Measurements from ENCODE around the gene ANKRD36.
"Not testable (repeated sequence)": the region's sequence is repeated elsewhere in the genome, so short reads cannot be mapped to it uniquely, and the experiment has no call there.

The ANKRD36 gene

GRCh38 chr2:97094772-97095611 is 18.0 kb upstream of the ANKRD36 start, which contains the start of gene FAHD2B:
TSS of gene FAHD2B (minus strand) at chr2:97094882. CDS start at chr2:97091706, 3,176 bp downstream.
- H3K27ac Mint-ChIP-seq; H3K36me3 Mint-ChIP-seq (ENCODE audit: low read depth); H3K9me3 Mint-ChIP-seq; intact Hi-C loops (cut with micrococcal nuclease): not testable (repeated sequence)
- H3K4me3 Mint-ChIP-seq, result peak within 1 kb of the TSS; percentile 66
- H3K27me3 Mint-ChIP-seq, result peaks cover 18% of the 10 kb centered on the region
- H3K4me1 Mint-ChIP-seq (ENCODE audit: low read depth), result peaks cover 10% of the 10 kb centered on the region

GRCh38 chr2:97095661-97096060 is 17.3 kb upstream of the ANKRD36 start:
- Mint-ChIP-seq H3K4me1 (ENCODE audit: low read depth) (peaks cover 10% of the 10 kb centered on the region), H3K27me3 (peaks cover 22% of the 10 kb centered on the region), H3K27ac (no peak overlapping the region), H3K9me3 (no peaks in the 10 kb centered on the region), H3K36me3 (ENCODE audit: low read depth) (no peaks in the 10 kb centered on the region), H3K4me3 (no peak overlapping the region)
- intact Hi-C loops (cut with micrococcal nuclease), result no loop called here

GRCh38 chr2:97098786-97099372 is 14.1 kb upstream of the ANKRD36 start:
- H3K36me3 Mint-ChIP-seq (ENCODE audit: low read depth); H3K9me3 Mint-ChIP-seq; H3K4me3 Mint-ChIP-seq; intact Hi-C loops (cut with micrococcal nuclease); H3K27ac Mint-ChIP-seq: not testable (repeated sequence)
- H3K4me1 Mint-ChIP-seq (ENCODE audit: low read depth), result peaks cover 10% of the 10 kb centered on the region
- H3K27me3 Mint-ChIP-seq, result peaks cover 33% of the 10 kb centered on the region

- H3K27ac Mint-ChIP-seq; H3K36me3 Mint-ChIP-seq (ENCODE audit: low read depth); H3K9me3 Mint-ChIP-seq; H3K4me3 Mint-ChIP-seq: not testable (repeated sequence)
- H3K27me3 Mint-ChIP-seq, result peaks cover 27% of the 10 kb centered on the region
- intact Hi-C loops (cut with micrococcal nuclease), result loop anchor here (10.0 kb wide), 1 partner anchor 92 kb away; no protein-coding TSS in a partner anchor
- peaks cover 17% of the 10 kb centered on the region for H3K4me1 Mint-ChIP-seq (ENCODE audit: low read depth)
These were observed 6.1 kb upstream of the ANKRD36 start for GRCh38 chr2:97106878-97107277.

- not testable (repeated sequence) for H3K27ac Mint-ChIP-seq, H3K4me3 Mint-ChIP-seq, H3K9me3 Mint-ChIP-seq
- intact Hi-C loops (cut with micrococcal nuclease), result loop anchor here (5.0 kb wide), 1 partner anchor 254 kb away; the partner anchor contains the start of gene ANKRD39
- peaks cover 10% of the 10 kb centered on the region for H3K36me3 Mint-ChIP-seq (ENCODE audit: low read depth)
- H3K4me1 Mint-ChIP-seq (ENCODE audit: low read depth), result peaks cover 17% of the 10 kb centered on the region
- H3K27me3 Mint-ChIP-seq, result peaks cover 14% of the 10 kb centered on the region
These were observed 1.7 kb upstream of the ANKRD36 start for GRCh38 chr2:97111246-97111645.

GRCh38 chr2:97112320-97113049 is 468 bp upstream of the ANKRD36 start:
- peaks cover 12% of the 10 kb centered on the region for H3K27me3 Mint-ChIP-seq
- H3K9me3 Mint-ChIP-seq, result not testable (repeated sequence)
- H3K4me3 Mint-ChIP-seq, result peak overlapping the region; percentile 89
- peaks cover 17% of the 10 kb centered on the region for H3K4me1 Mint-ChIP-seq (ENCODE audit: low read depth)
- peak overlapping the region; percentile 89 for H3K27ac Mint-ChIP-seq
- H3K36me3 Mint-ChIP-seq (ENCODE audit: low read depth), result peaks cover 10% of the 10 kb centered on the region
- intact Hi-C loops (cut with micrococcal nuclease), result loop anchor here (5.0 kb wide), 1 partner anchor 255 kb away; the partner anchor contains the start of gene ANKRD39

- intact Hi-C loops (cut with micrococcal nuclease), result loop anchor here (5.0 kb wide), 1 partner anchor 257 kb away; the partner anchor contains the start of gene ANKRD39
- H3K27me3 Mint-ChIP-seq, result peaks cover 12% of the 10 kb centered on the region
- peak overlapping the region; percentile 89 for H3K4me3 Mint-ChIP-seq
- H3K4me1 Mint-ChIP-seq (ENCODE audit: low read depth), result peaks cover 11% of the 10 kb centered on the region
- peaks cover 10% of the 10 kb centered on the region for H3K36me3 Mint-ChIP-seq (ENCODE audit: low read depth)
- H3K27ac Mint-ChIP-seq, result peak overlapping the region; percentile 89
- not testable (repeated sequence) for H3K9me3 Mint-ChIP-seq
These were observed 916 bp downstream of the ANKRD36 start for GRCh38 chr2:97113882-97114255.

GRCh38 chr2:97129090-97129489 is 16.1 kb downstream of the ANKRD36 start:
- H3K36me3 Mint-ChIP-seq (ENCODE audit: low read depth); H3K4me3 Mint-ChIP-seq; H3K4me1 Mint-ChIP-seq (ENCODE audit: low read depth); H3K27ac Mint-ChIP-seq; H3K27me3 Mint-ChIP-seq; H3K9me3 Mint-ChIP-seq; intact Hi-C loops (cut with micrococcal nuclease): not testable (repeated sequence)

GRCh38 chr2:97144016-97144415 is 31.1 kb downstream of the ANKRD36 start:
- H3K27me3 Mint-ChIP-seq; H3K27ac Mint-ChIP-seq; H3K4me3 Mint-ChIP-seq; H3K4me1 Mint-ChIP-seq (ENCODE audit: low read depth); intact Hi-C loops (cut with micrococcal nuclease); H3K9me3 Mint-ChIP-seq: not testable (repeated sequence)
- peaks cover 33% of the 10 kb centered on the region for H3K36me3 Mint-ChIP-seq (ENCODE audit: low read depth)

- H3K27ac Mint-ChIP-seq; intact Hi-C loops (cut with micrococcal nuclease); H3K4me1 Mint-ChIP-seq (ENCODE audit: low read depth); H3K27me3 Mint-ChIP-seq; H3K4me3 Mint-ChIP-seq: not testable (repeated sequence)
- peaks cover 22% of the 10 kb centered on the region for H3K9me3 Mint-ChIP-seq
- peaks cover 39% of the 10 kb centered on the region for H3K36me3 Mint-ChIP-seq (ENCODE audit: low read depth)
These were observed 53.6 kb downstream of the ANKRD36 start for GRCh38 chr2:97166548-97166947.

- Mint-ChIP-seq H3K9me3 (peaks cover 22% of the 10 kb centered on the region), H3K36me3 (ENCODE audit: low read depth) (peaks cover 39% of the 10 kb centered on the region)
- H3K4me3 Mint-ChIP-seq; H3K27me3 Mint-ChIP-seq; H3K4me1 Mint-ChIP-seq (ENCODE audit: low read depth); intact Hi-C loops (cut with micrococcal nuclease); H3K27ac Mint-ChIP-seq: not testable (repeated sequence)
These were observed 55.0 kb downstream of the ANKRD36 start for GRCh38 chr2:97167938-97168337.

- Mint-ChIP-seq H3K9me3 (peaks cover 22% of the 10 kb centered on the region), H3K36me3 (ENCODE audit: low read depth) (peaks cover 33% of the 10 kb centered on the region)
- intact Hi-C loops (cut with micrococcal nuclease); H3K4me1 Mint-ChIP-seq (ENCODE audit: low read depth); H3K27ac Mint-ChIP-seq; H3K27me3 Mint-ChIP-seq; H3K4me3 Mint-ChIP-seq: not testable (repeated sequence)
These were observed 55.6 kb downstream of the ANKRD36 start for GRCh38 chr2:97168583-97168982.

GRCh38 chr2:97180391-97180790 is 67.4 kb downstream of the ANKRD36 start:
- intact Hi-C loops (cut with micrococcal nuclease); H3K27ac Mint-ChIP-seq; H3K4me3 Mint-ChIP-seq; H3K9me3 Mint-ChIP-seq; H3K4me1 Mint-ChIP-seq (ENCODE audit: low read depth); H3K27me3 Mint-ChIP-seq: not testable (repeated sequence)
- H3K36me3 Mint-ChIP-seq (ENCODE audit: low read depth), result peaks cover 11% of the 10 kb centered on the region

- H3K27me3 Mint-ChIP-seq; H3K4me1 Mint-ChIP-seq (ENCODE audit: low read depth); intact Hi-C loops (cut with micrococcal nuclease); H3K9me3 Mint-ChIP-seq; H3K27ac Mint-ChIP-seq; H3K4me3 Mint-ChIP-seq: not testable (repeated sequence)
- peaks cover 68% of the 10 kb centered on the region for H3K36me3 Mint-ChIP-seq (ENCODE audit: low read depth)
These were observed 82.4 kb downstream of the ANKRD36 start for GRCh38 chr2:97195349-97195748.
